B cell (primary cell): Measurements from ENCODE around the gene AGTRAP.

Source experiments
- EZH2 ChIP-seq: IDR thresholded peaks from 2 replicates; pipeline ENCODE4 v1.6.1; 2012; ENCODE audit warnings: borderline replicate concordance, low read depth, mild to moderate bottlenecking, moderate library complexity, low read length; ENCODE audit not compliant: insufficient read depth, poor library complexity, severe bottlenecking
- TF ChIP-seq, protein P1 (sequence below): fragments of 200-600 bp; IDR thresholded peaks from one replicate; pipeline ENCODE4 v1.8.0; 2022; ENCODE audit warnings: antibody characterized with exemption, mild to moderate bottlenecking

DNA sequence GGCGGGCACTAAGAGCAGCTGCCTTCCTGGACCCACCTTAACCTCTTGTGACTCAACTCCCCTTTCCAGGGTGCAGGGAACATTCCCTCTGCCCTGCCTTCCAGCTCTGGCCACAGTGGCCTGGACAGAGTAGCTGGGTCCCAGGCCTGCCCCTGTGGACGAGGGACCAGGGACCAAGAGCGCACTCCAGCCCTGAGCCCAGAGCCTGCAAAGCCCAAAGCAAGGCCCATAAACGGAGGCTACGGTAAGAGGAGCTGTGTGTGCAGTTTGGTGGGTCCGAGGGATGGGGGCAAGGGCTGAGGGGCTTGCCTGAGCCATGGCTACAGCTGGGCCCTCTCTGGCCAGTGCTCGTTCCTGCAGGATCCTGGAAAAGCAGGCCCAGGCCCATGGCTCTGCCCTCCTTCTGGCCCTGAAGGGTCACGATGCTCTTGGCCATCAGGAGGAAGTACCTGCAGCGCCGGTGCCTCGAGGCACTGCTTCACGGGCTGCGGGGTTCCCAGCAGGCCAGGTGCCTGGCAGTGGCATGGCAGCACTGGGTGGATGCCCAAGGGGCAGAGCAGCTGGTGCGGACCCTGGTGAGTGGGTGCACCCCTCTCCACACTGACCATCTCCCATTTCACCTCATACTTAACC is 52.0 kb downstream of the AGTRAP start:
- TF ChIP-seq, protein P1, sequence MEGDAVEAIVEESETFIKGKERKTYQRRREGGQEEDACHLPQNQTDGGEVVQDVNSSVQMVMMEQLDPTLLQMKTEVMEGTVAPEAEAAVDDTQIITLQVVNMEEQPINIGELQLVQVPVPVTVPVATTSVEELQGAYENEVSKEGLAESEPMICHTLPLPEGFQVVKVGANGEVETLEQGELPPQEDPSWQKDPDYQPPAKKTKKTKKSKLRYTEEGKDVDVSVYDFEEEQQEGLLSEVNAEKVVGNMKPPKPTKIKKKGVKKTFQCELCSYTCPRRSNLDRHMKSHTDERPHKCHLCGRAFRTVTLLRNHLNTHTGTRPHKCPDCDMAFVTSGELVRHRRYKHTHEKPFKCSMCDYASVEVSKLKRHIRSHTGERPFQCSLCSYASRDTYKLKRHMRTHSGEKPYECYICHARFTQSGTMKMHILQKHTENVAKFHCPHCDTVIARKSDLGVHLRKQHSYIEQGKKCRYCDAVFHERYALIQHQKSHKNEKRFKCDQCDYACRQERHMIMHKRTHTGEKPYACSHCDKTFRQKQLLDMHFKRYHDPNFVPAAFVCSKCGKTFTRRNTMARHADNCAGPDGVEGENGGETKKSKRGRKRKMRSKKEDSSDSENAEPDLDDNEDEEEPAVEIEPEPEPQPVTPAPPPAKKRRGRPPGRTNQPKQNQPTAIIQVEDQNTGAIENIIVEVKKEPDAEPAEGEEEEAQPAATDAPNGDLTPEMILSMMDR = no peak
- TF ChIP-seq EZH2 = no peak
